ENCODE results near the gene MEGF8.

GRCh38 chr19:42334697-42335373 is 9.4 kb downstream of the MEGF8 start:
- no peak for TF ChIP-seq CTCF (IDR thresholded peaks at IDR 0.05)
- no peak for TF ChIP-seq POLR2A (IDR thresholded peaks at IDR 0.05)
